ENCODE results near the gene ANXA3.

Gene ANXA3

GRCh38 chr4:78609580-78609979, 58.0 kb downstream of the ANXA3 start:
- H3K4me3 ChIP-seq (ENCODE audit: low read length), result no peak overlapping the region
- no peaks in the 10 kb centered on the region for H3K4me1 ChIP-seq (ENCODE audit: control insufficient read depth, insufficient read depth, low read length)
- no peak overlapping the region for H3K27ac ChIP-seq (ENCODE audit: low read depth, low read length)
- H3K36me3 ChIP-seq (ENCODE audit: control insufficient read depth, insufficient read depth, low read length), result no peaks in the 10 kb centered on the region
- H3K9ac ChIP-seq (ENCODE audit: low read length), result no peak overlapping the region
- H3K27me3 ChIP-seq (ENCODE audit: control insufficient read depth, insufficient read depth, low read length), result no peaks in the 10 kb centered on the region

GRCh38 chr4:78610546-78611214, 59.1 kb downstream of the ANXA3 start:
- Histone ChIP-seq H3K9ac (ENCODE audit: low read length) (no peak overlapping the region), H3K27ac (ENCODE audit: low read depth, low read length) (no peak overlapping the region), H3K4me3 (ENCODE audit: low read length) (no peak overlapping the region)

GRCh38 chr4:78611215-78611558, 59.6 kb downstream of the ANXA3 start:
- no peak overlapping the region for H3K9ac ChIP-seq (ENCODE audit: low read length)
- H3K27ac ChIP-seq (ENCODE audit: low read depth, low read length), result no peak overlapping the region
- no peaks in the 10 kb centered on the region for H3K36me3 ChIP-seq (ENCODE audit: control insufficient read depth, insufficient read depth, low read length)
- no peaks in the 10 kb centered on the region for H3K4me1 ChIP-seq (ENCODE audit: control insufficient read depth, insufficient read depth, low read length)
- no peaks in the 10 kb centered on the region for H3K27me3 ChIP-seq (ENCODE audit: control insufficient read depth, insufficient read depth, low read length)
- no peak overlapping the region for H3K4me3 ChIP-seq (ENCODE audit: low read length)

More at GRCh38 chr4:78610546-78611214, 59.1 kb downstream of the ANXA3 start:
- H3K4me1 ChIP-seq (ENCODE audit: control insufficient read depth, insufficient read depth, low read length), result no peaks in the 10 kb centered on the region
- no peaks in the 10 kb centered on the region for H3K36me3 ChIP-seq (ENCODE audit: control insufficient read depth, insufficient read depth, low read length)
- no peaks in the 10 kb centered on the region for H3K27me3 ChIP-seq (ENCODE audit: control insufficient read depth, insufficient read depth, low read length)

DNA sequence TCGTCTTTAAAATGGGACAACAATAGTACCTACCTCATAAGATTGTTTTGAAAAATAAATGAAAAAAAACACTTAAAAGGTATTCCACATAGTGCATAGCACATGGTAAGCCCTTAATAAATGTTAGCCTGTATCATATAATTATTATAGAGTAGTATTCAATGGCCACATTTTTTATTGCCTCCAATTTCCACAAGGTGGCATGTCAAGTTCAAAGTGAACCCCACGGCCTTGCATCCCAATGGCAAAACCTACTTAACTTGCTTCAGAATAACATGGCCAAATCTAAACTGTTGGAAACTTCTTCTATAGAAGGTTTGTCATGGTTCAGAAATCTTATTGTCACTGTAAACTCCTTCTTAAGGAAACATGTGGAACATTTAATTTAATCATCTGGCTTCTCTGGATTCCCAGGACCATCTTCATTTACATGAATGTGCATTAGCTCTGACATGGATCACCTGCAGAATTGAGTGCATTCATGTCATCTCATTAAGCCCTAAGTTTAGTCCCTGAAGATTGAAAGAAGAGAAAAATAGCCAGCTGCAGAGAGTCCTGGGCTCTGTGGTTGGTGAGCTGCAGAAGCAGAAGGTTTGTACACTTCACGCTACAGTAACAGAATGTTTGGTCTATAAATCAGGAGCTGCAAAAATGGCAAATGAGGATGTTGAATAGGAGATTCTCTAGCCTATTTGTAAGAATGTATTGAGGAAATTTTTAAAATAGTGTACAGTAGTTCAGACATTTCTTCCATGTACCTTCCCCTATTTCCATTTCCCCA, 61.0 kb downstream of the ANXA3 start:
- Histone ChIP-seq H3K9ac (ENCODE audit: low read length) (no peak overlapping the region), H3K4me1 (ENCODE audit: control insufficient read depth, insufficient read depth, low read length) (no peaks in the 10 kb centered on the region), H3K4me3 (ENCODE audit: low read length) (no peak overlapping the region), H3K36me3 (ENCODE audit: control insufficient read depth, insufficient read depth, low read length) (no peaks in the 10 kb centered on the region), H3K27me3 (ENCODE audit: control insufficient read depth, insufficient read depth, low read length) (no peaks in the 10 kb centered on the region), H3K27ac (ENCODE audit: low read depth, low read length) (no peak overlapping the region)

DNA sequence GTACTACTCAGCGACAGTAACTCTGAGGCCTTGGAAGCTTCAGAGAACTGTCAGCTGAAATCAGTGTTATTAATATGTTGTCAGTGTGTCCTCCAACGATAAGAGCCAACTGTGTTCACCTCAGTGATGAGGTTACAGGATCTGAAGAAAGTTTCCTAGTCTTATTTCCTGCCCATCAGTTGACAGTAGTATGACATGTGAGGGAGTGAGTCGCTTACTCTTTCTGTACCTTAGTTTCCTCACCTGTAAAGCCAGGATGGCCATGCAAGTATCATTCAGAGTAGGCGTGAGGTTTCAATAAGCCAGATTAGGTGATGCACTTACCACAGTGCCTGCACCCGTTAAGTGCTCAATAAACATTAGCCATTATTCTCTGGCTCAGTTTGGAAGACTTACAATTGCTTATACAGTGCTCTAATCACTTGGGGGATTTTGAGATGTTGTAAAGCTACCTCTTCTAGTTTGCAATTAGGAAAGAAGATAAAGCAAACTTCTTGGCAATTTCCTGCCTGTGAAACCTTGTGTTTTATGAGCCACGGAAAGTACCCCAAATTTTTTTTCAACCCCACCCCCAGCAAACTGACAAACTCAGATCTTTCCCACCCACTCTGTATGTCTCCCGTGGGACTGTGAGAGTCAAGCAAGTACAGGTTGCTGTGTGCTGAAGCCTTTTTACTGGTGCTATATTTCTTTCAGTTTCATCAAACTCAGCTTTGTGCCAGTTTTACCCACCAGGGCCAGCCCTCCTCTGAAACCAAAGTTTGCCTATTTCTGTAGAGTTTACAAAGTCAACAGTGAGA, 62.2 kb downstream of the ANXA3 start:
- no peaks in the 10 kb centered on the region for H3K27me3 ChIP-seq (ENCODE audit: control insufficient read depth, insufficient read depth, low read length)
- no peak overlapping the region for H3K4me3 ChIP-seq (ENCODE audit: low read length)
- no peaks in the 10 kb centered on the region for H3K36me3 ChIP-seq (ENCODE audit: control insufficient read depth, insufficient read depth, low read length)
- no peaks in the 10 kb centered on the region for H3K4me1 ChIP-seq (ENCODE audit: control insufficient read depth, insufficient read depth, low read length)
- H3K9ac ChIP-seq (ENCODE audit: low read length), result no peak overlapping the region
- no peak overlapping the region for H3K27ac ChIP-seq (ENCODE audit: low read depth, low read length)

- Histone ChIP-seq H3K4me1 (ENCODE audit: control insufficient read depth, insufficient read depth, low read length) (no peaks in the 10 kb centered on the region), H3K36me3 (ENCODE audit: control insufficient read depth, insufficient read depth, low read length) (no peaks in the 10 kb centered on the region), H3K27ac (ENCODE audit: low read depth, low read length) (no peak overlapping the region), H3K4me3 (ENCODE audit: low read length) (no peak overlapping the region), H3K27me3 (ENCODE audit: control insufficient read depth, insufficient read depth, low read length) (no peaks in the 10 kb centered on the region), H3K9ac (ENCODE audit: low read length) (no peak overlapping the region)
Observed at GRCh38 chr4:78616046-78616498, 64.5 kb downstream of the ANXA3 start.

GRCh38 chr4:78618436-78618835, 66.9 kb downstream of the ANXA3 start:
- no peaks in the 10 kb centered on the region for H3K36me3 ChIP-seq (ENCODE audit: control insufficient read depth, insufficient read depth, low read length)
- H3K4me1 ChIP-seq (ENCODE audit: control insufficient read depth, insufficient read depth, low read length), result no peaks in the 10 kb centered on the region
- no peak overlapping the region for H3K9ac ChIP-seq (ENCODE audit: low read length)
- H3K27me3 ChIP-seq (ENCODE audit: control insufficient read depth, insufficient read depth, low read length), result no peaks in the 10 kb centered on the region
- H3K4me3 ChIP-seq (ENCODE audit: low read length), result no peak overlapping the region
- no peak overlapping the region for H3K27ac ChIP-seq (ENCODE audit: low read depth, low read length)

GRCh38 chr4:78621395-78621794, 69.8 kb downstream of the ANXA3 start:
- no peak overlapping the region for H3K9ac ChIP-seq (ENCODE audit: low read length)
- H3K27ac ChIP-seq (ENCODE audit: low read depth, low read length), result no peak overlapping the region
- H3K4me1 ChIP-seq (ENCODE audit: control insufficient read depth, insufficient read depth, low read length), result no peaks in the 10 kb centered on the region
- no peak overlapping the region for H3K4me3 ChIP-seq (ENCODE audit: low read length)
- H3K36me3 ChIP-seq (ENCODE audit: control insufficient read depth, insufficient read depth, low read length), result no peaks in the 10 kb centered on the region
- H3K27me3 ChIP-seq (ENCODE audit: control insufficient read depth, insufficient read depth, low read length), result no peaks in the 10 kb centered on the region

DNA sequence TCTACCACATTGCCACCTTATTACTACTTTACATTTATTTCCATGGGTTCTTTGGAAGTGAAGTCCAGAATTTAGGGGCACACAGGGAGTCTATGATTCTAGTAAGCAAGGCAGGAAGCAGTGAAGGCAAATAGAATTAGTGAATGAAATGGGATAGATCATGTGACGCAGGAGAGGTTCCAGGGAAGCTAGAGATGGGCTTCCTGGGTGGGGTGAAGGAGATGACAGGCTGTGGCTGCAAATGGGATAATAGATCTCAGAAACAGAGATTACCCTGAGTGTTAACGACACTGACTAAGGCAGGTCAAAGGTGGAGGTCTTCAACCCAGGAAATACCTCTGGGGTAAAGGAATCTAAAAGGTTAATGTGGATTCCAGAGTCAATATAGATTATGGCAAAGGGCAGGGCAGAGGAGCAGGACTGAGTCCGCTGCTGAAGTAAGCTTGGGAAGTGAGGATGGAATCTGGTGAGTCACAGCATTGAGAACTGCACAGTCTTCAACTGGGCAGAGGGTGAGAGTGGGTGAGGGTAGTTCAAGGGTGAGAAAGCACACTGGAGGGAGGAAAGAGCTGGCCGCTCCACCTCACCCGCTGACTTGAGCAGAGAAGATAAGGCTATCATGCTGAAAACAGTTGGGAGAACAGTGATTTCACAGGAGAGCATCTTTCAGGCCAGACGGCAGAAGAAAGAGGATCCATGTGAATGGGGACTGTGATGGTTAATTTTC, 70.8 kb downstream of the ANXA3 start:
- H3K4me3 ChIP-seq (ENCODE audit: low read length), result no peak overlapping the region
- no peaks in the 10 kb centered on the region for H3K27me3 ChIP-seq (ENCODE audit: control insufficient read depth, insufficient read depth, low read length)
- H3K36me3 ChIP-seq (ENCODE audit: control insufficient read depth, insufficient read depth, low read length), result no peaks in the 10 kb centered on the region
- H3K27ac ChIP-seq (ENCODE audit: low read depth, low read length), result no peak overlapping the region
- no peak overlapping the region for H3K9ac ChIP-seq (ENCODE audit: low read length)
- no peaks in the 10 kb centered on the region for H3K4me1 ChIP-seq (ENCODE audit: control insufficient read depth, insufficient read depth, low read length)

DNA sequence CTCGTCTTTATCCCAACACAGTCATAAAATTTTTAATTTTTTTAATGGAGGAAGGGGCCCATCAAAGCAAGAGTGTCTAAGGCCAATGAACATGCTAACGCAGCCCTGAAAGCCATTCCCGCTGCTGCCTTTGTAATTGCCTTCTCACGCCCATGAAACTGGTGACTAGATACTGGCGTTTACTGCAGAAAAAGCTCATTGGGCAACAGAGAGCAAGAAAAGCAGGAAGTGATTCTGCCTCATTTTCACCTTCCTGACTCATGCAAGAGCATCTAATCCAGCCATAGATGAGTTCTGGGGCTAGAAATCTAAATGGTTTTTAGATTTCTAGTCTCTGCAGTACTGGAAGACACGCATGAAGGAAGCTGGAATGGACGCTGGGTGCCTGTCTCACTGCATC, 72.5 kb downstream of the ANXA3 start:
- no peak overlapping the region for H3K9ac ChIP-seq (ENCODE audit: low read length)
- no peaks in the 10 kb centered on the region for H3K36me3 ChIP-seq (ENCODE audit: control insufficient read depth, insufficient read depth, low read length)
- no peaks in the 10 kb centered on the region for H3K4me1 ChIP-seq (ENCODE audit: control insufficient read depth, insufficient read depth, low read length)
- H3K4me3 ChIP-seq (ENCODE audit: low read length), result no peak overlapping the region
- no peak overlapping the region for H3K27ac ChIP-seq (ENCODE audit: low read depth, low read length)
- no peaks in the 10 kb centered on the region for H3K27me3 ChIP-seq (ENCODE audit: control insufficient read depth, insufficient read depth, low read length)

DNA sequence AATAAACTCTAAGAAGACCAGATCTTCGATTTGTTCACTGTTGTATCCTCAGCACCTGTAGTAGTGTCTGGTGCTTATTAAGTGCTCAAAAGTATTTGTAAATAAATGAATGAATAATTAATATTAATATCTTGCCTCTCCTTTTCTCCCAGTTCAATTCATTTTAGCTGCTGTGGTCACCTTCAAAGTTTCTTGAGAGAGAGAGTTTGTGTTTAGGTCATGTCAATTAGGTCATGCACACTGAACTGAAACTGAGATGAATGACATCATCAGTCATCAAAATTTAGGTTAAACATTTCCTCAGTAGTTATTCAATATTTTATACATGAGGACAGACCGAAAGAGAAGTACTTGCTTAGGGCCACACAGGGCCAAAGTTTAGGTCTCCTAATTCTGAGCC, 73.5 kb downstream of the ANXA3 start:
- Histone ChIP-seq H3K27ac (ENCODE audit: low read depth, low read length) (no peak overlapping the region), H3K4me3 (ENCODE audit: low read length) (no peak overlapping the region), H3K27me3 (ENCODE audit: control insufficient read depth, insufficient read depth, low read length) (no peaks in the 10 kb centered on the region), H3K9ac (ENCODE audit: low read length) (no peak overlapping the region), H3K4me1 (ENCODE audit: control insufficient read depth, insufficient read depth, low read length) (no peaks in the 10 kb centered on the region), H3K36me3 (ENCODE audit: control insufficient read depth, insufficient read depth, low read length) (no peaks in the 10 kb centered on the region)
